Midbrain (tissue), 1 donor: ENCODE measurements around the gene DRC1.

Experiments used
- DNase-seq: peaks from one replicate; lab custom pipeline; 2025; lab: John Stamatoyannopoulos, UW

The DRC1 gene

DNA sequence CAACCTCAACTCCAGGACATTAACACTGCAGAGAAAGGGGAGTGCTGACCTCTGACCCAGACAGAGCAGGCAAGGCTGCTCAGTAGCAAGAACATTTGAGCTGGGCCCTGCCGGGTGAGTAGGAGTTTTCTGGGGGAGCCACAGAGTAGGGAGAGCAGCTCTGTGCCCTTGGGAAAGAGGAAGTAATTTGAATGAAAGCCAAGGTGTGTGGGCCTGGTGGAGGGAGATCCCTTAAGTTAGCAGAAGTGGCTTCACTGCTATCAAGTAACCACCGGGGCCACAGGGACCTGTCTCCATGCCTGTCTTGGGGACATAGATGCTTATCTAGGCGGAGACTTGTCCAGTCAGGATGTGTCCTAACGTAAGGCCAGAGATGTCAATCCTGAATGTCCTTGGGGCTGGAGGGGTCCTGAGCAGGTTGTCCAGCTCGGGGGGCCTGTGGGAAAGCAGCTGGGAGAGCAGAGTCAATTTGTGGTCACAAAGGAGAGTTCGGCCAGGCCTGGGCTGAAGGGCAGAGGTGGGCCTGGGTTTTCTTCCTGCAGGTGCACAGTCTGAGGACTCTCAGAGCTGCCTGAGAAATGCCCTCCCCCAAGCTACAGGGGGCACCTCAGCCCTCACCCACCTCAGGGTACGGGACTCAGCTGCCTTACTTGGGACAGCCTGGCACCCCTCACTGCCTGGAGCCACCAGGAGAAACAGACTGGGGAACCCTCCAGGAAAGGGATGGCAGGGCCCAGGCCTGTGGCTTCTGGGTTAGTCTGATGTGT is 91.2 kb downstream of the DRC1 start:
- no peak for DNase-seq

DNA sequence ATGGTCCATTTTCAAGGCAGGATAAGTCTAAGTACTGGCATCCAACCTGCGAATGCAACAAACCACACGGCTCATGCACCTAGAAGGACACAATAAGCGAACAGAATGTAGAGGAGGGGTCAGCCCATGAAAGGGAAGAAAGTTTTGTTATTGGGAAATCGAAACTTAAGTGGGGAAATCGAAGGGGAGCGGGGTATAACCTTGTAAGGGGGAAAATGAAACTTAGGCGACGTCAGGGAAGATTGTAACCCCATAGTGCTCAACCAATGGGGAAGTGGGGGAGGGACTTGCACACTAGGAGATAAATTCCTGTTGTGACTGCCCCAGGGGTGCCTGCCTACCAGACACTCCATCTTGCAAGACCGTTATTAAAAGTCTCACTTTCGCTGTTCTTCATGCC is 91.8 kb downstream of the DRC1 start:
- no peak for DNase-seq

DNA sequence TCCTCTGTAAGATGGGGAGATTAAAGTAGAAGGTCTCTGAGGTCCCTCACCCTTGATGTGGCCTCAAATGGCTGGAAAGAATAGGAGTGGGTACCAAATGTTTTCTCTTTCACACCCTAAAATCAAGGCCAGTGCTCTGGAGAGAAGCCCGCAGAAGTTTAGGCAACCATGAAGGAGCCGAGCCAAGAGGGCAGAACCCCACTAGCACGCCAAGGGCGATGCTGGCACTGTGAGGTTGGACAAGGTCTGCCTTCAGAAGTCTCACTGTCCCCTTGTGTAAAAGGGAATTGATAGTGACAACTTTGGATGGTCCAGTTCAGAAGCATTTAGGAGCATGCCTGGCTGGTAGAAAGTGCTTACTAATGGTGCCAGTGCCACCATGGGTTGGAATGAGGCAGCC is 92.5 kb downstream of the DRC1 start:
- DNase-seq, result no peak

DNA sequence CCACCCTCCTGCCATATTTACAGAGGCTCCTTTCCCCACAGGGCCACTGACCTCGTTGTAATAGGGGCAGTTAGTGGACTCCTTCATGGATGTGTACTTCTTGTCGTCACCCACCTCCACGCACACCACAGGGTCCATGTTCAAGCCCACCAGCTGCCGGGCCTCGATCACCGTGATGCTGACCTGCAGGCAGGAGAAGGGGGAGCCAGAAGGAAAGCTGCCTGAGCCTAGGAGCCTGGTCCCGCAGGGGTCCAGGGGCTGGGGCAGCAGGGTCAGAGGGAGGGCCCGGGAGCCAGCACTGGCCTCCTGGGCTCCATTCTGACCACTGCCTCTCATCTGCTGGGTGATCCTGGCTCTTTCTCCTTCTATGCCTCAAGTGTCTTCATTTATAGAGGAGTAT is 93.2 kb downstream of the DRC1 start:
- no peak for DNase-seq

DNA sequence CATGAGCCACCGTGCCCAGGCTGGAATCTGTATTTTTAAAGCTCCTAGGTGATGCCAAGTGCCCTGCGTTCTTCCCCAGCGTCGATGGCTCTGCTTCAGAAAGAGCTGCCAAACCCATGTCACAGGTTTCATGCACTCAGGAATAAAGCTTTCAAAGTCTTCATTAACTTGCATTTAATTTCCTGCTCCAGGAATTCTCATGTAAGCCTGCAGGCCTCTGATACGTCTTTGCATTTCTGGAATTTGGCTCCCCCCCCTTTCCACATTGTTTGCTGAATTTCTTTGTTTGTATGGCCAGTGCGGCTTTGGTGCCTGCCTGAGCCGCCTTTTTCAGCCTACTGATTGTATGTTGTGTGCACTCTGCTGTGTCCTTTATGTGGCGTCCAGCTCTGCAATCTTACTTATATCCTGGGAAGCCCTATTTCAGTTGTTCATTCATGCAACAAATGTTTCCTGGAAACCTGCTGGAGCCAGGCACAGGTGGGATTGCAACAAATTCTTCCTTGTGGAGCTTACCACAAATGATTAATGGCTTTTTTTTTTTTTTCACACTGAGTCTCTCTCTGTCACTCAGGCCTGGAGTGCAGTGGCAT is 94.1 kb downstream of the DRC1 start:
- DNase-seq, result no peak

DNA sequence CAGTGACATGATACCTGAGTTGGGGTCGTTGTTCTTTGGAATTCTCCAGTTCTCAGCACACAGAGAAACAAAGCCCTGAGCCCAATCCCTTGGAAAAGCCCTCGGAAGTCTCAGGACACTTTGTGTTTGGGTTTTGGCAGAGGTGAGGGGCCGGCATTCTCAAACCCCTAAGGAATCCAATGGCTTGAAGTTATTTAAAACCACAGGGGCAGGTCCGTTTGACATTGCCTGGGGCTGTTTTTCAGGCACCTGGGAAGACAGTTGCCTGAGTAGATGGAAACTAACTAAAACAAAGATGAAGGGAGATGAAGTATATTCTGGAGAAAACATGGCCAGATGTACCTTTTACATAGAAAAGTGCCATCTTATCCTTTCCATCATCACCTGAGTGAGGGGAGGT is 98.7 kb downstream of the DRC1 start:
- DNase-seq, result no peak

DNA sequence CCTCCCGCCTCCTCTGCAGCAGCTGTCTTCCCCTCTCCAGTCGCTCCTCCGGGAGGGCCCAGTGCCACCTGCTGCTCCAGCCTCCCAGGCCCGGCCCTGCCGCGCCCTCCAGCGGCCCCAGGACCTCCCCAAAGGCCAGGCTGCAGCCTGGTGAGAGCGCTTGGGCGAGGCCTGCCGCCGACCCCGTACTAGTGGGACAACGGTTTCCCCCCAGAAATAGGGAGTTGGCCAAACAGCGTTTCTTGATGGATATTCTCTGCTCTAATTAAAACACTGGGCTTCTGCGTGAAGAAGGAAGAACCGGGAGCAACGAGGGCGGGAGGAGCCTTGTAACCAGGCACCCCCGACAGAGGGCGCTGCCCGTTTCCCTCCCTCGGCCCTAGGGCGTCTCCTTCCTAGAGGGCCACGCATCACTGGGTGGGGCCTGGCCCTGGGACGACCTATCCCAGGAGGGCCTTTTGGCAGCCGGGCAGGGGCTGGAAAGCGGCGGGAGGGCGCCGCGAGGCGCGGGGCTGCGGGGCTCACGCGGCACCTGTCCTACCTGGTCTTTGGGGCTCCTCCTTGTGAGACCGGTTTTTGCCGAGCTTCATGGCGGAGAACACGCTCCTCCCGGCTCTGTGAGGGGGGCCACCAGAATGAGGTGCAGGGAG is 101.6 kb downstream of the DRC1 start:
- peak; percentile 57 for DNase-seq

DNA sequence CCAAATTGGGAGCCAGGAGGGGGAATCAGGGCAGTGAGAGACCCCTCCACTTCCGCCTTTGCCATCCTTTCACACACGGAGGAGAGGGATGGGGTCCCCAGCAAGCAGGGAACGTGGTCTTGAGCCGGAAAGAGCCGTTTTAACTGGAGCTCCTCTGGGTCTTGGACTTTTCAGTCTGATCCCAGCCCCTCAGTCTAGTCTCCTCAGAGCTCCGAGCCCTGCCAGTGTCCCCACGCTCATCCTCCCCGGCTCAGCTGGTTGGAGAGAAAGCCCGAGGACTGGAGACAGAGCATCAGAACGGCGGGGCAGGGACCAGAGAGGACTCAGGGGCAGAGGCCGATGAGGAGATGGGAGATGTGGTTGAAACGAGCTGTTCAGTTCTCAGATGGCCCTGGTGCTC is 102.3 kb downstream of the DRC1 start:
- no peak for DNase-seq

DNA sequence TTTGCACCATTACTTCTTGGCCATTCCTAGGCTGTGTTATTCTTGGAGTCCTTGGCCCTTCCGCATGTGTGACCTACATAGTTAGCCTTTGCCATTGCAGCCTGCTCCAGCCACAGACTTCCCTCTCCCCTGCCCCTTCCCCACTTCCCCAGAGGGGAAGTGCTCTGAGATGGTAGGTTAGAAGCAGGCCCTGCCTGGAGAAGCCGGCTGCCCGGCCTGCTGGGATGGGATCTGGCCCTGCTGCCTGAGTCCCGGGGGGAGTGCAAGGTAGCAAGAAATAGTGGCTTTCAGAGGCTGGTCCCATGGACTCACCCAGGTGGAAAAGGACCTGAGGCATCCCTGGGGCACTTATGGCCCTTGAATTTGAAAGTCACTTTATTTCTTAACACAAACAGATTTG is 104.6 kb downstream of the DRC1 start:
- no peak for DNase-seq
